ENCODE data around the gene B3GNT3. TPM values are rescaled to one million over a fixed set of nuclear protein-coding genes. Genes with fewer than 3 reads are reported as not detected.

B3GNT3 gene
- total RNA-seq, 2 donors from 2014 or later, result 2.3 TPM; not detected in 1

DNA sequence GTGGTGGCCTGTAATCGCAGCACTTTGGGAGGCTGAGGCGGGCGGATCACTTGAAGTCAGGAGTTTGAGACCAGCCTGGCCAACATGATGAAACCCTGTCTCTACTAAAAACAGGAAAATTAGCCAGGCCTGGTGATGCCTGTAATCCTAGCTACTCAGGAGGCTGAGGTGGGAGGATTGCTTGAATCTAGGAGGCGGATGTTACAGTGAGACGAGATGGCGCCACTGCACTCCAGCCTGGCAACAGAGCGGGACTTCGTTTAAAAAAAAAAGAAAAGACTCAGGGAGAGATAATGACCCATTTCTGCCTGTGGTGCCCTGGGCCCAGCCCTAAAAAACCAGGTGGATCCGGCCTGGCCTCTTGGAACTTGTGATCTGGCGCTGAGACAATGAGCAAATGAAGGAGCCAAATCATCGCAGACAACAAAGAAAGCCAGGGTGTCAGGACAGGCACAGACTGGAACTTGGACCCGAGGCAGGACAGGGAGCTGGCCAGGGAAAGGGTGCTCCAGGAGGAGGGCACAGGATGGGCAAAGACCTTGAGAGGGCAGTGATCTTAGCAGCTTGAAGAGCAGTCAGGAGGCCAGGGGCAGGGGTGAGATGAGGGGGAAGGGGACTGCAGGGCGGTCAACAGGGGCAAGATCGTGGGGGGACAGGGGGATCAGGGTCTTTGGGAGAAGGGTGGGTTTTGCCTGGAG lies 53.8 kb downstream of the B3GNT3 start:
- Histone ChIP-seq H3K27me3 (replicated peaks; ENCODE audit: insufficient read depth) (no peaks in the 10 kb centered on the region), H3K36me3 (no peaks in the 10 kb centered on the region), H3K9me3 (no peaks in the 10 kb centered on the region), H3K4me3 (no peak overlapping the region), H3K27ac (peak overlapping the region in 1 of 2 donors; percentile 60), H3K4me1 (ENCODE audit: control insufficient read depth in 1 of 2, low read depth in 2 of 2) (no peaks in the 10 kb centered on the region)
- DNase-seq (ENCODE audit: low spot score) (no peak), ATAC-seq (ENCODE audit: insufficient number of reproducible peaks, low FRiP score, low read depth) (no peak)
- TF ChIP-seq CTCF (IDR thresholded peaks at IDR 0.05), result no peak

DNA sequence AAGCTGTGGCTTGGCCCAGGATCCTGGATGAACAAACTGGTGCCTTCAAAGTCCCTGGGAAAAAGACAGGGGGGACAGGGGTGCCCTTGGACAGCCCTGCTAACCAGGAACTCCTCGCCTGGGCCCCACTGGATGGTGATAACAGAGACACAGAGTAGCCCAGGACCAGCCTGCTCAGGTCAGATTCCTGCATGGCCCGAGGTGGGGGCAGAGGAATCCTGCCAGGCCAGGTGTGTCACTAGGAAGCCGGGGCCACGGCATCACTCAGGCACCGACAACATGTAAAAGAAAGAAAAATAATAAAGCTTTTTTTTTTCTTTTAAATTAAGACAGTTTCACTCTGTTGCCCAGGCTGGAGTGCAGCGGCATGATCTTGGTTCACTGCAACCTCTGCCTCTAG lies 59.1 kb downstream of the B3GNT3 start:
- TF ChIP-seq CTCF (IDR thresholded peaks at IDR 0.05), result no peak
- DNase-seq (ENCODE audit: low spot score), result no peak
- Histone ChIP-seq H3K27ac (no peak overlapping the region), H3K4me3 (no peak overlapping the region), H3K36me3 (no peaks in the 10 kb centered on the region), H3K27me3 (replicated peaks; ENCODE audit: insufficient read depth) (no peaks in the 10 kb centered on the region), H3K4me1 (ENCODE audit: control insufficient read depth in 1 of 2, low read depth in 2 of 2) (peaks cover 0 to 2% of the 10 kb centered on the region in 2 donors), H3K9me3 (no peaks in the 10 kb centered on the region)
- no peak for ATAC-seq (ENCODE audit: insufficient number of reproducible peaks, low FRiP score, low read depth)

- Histone ChIP-seq H3K4me1 (ENCODE audit: control insufficient read depth in 1 of 2, low read depth in 2 of 2) (peaks cover under 1 to 8% of the 10 kb centered on the region in 2 donors), H3K27me3 (replicated peaks; ENCODE audit: insufficient read depth) (no peaks in the 10 kb centered on the region), H3K4me3 (no peak overlapping the region), H3K36me3 (no peaks in the 10 kb centered on the region), H3K27ac (no peak overlapping the region), H3K9me3 (no peaks in the 10 kb centered on the region)
- DNase-seq (ENCODE audit: low spot score), result no peak
- no peak for ATAC-seq (ENCODE audit: insufficient number of reproducible peaks, low FRiP score, low read depth)
- TF ChIP-seq CTCF (IDR thresholded peaks at IDR 0.05), result peak; percentile 98
These were observed 60.6 kb downstream of the B3GNT3 start for GRCh38 chr19:17855280-17856152.

- H3K27ac ChIP-seq, result peak within 1 kb of the TSS; percentile 71 to 77
- no peaks in the 10 kb centered on the region for H3K27me3 ChIP-seq (replicated peaks; ENCODE audit: insufficient read depth)
- peak; percentile 68 for TF ChIP-seq CTCF (IDR thresholded peaks at IDR 0.05)
- H3K4me1 ChIP-seq (ENCODE audit: control insufficient read depth in 1 of 2, low read depth in 2 of 2), result peaks cover 11 to 23% of the 10 kb centered on the region in 2 donors
- peaks cover 34% of the 10 kb centered on the region for H3K36me3 ChIP-seq
- H3K4me3 ChIP-seq, result peak within 1 kb of the TSS; percentile 96
- H3K9me3 ChIP-seq, result no peaks in the 10 kb centered on the region
- DNase-seq (ENCODE audit: low spot score) (peak; percentile 97), ATAC-seq (ENCODE audit: insufficient number of reproducible peaks, low FRiP score, low read depth) (peak; percentile 100)
These were observed 64.8 kb downstream of the B3GNT3 start, which contains the start of gene RPL18A for GRCh38 chr19:17859533-17860330. Gene RPL18A, plus strand, starts transcription at chr19:17859910. Its CDS starts 47 bp downstream, at chr19:17859957.

Measured in thoracic aorta (tissue), 2 donors.